ENCODE results near the gene RBBP4.

GRCh38 chr1:32636914-32637645 lies 13.9 kb upstream of the RBBP4 start:
- no peak for TF ChIP-seq CTCF (conservative IDR thresholded peaks at IDR 0.05; ENCODE audit: low read depth, low read length)
- TF ChIP-seq EZH2 (IDR thresholded peaks at IDR 0.05; ENCODE audit: borderline replicate concordance, low read depth, low read length, poor library complexity, severe bottlenecking) = no peak
